NB4 (cell line): Measurements from ENCODE around the gene ST6GALNAC3.

Experiments used
- CTCF ChIP-seq: IDR thresholded peaks from one replicate; pipeline ENCODE4 v1.5.1; 2012; ENCODE audit warnings: low read depth, low read length
- MAX ChIP-seq: IDR thresholded peaks from 2 replicates; pipeline ENCODE4 v1.6.1; 2011; ENCODE audit warnings: low read depth, low read length
- POLR2A ChIP-seq: IDR thresholded peaks from 2 replicates; pipeline ENCODE4 v1.6.1; 2011; ENCODE audit warnings: mild to moderate bottlenecking; ENCODE audit not compliant: insufficient read length; ENCODE audit errors: extremely low read depth

DNA sequence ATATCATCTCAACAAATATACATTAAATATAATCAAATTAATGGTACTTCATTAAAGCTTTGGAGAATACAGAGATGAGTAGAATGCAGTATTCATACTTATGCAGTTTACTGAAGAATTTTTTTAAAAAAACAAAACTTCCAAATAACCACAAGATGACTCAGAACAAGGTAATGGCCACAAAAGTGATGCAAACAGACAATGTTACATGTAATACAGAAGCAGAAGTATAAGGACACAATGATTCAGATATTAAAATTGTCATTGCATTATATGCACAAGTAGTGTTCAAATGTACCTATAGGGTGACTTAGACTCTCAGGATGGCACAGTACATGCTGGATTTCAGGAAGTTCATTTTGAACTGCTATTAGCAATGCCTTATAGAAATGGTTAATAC lies 565.5 kb downstream of the ST6GALNAC3 start:
- no peak for TF ChIP-seq POLR2A
- TF ChIP-seq CTCF, result no peak
- no peak for TF ChIP-seq MAX
